BJ (cell line): ENCODE results near the gene TMSB10. TPM values are rescaled to one million over a fixed set of nuclear protein-coding genes. Genes with fewer than 3 reads are reported as not detected.
A peak's percentile ranks its signal among the peaks of the same experiment; 100 is the strongest.
"Not testable (repeated sequence)": the region's sequence is repeated elsewhere in the genome, so short reads cannot be mapped to it uniquely, and the experiment has no call there.

ENCODE experiments used
- CTCF ChIA-PET: fragments of 350-600 bp; formaldehyde crosslinking; extraction: SDS; loops from one replicate; lab custom pipeline; 2021; ENCODE audit warnings: antibody characterized with exemption, inconsistent platforms; lab: Yijun Ruan, JAX
- POLR2A ChIA-PET: fragments of 300-600 bp; sonication (Branson Sonifier 250); formaldehyde crosslinking; extraction: SDS; loops from one replicate; lab custom pipeline; 2021; ENCODE audit warnings: antibody characterized with exemption; lab: Charles Lee
- DNase-seq: peaks from one replicate; pipeline ENCODE4 v3.0.0-alpha.2; 2011; ENCODE audit warnings: low read depth
- H3K27me3 ChIP-seq: 2 replicates; pipeline ENCODE4 v1.6.0; 2011; ENCODE audit warnings: low read length; ENCODE audit not compliant: control insufficient read depth, insufficient read depth
- H3K36me3 ChIP-seq: 2 replicates; pipeline ENCODE4 v1.5.1; 2011; ENCODE audit warnings: low read length; ENCODE audit not compliant: control insufficient read depth, insufficient read depth
- H3K4me3 ChIP-seq: 2 replicates; pipeline ENCODE4 v1.5.1; 2011; ENCODE audit warnings: low read depth, mild to moderate bottlenecking, control low read depth, low read length
- polyA plus RNA-seq: library from polyadenylated mRNA; depleted of rRNA; stranded (reverse); fragments of >200 nt; gene quantifications from 2 replicates; pipeline ENCODE4 v1.2.3, GENCODE V29; 2011
- TF ChIP-seq, protein P1 (sequence below): IDR thresholded peaks from 2 replicates; pipeline ENCODE4 v1.5.1; 2011; ENCODE audit warnings: low read depth, mild to moderate bottlenecking, control low read depth, inconsistent platforms, low read length, moderate library complexity; ENCODE audit not compliant: insufficient read depth

Gene TMSB10
- polyA plus RNA-seq, 1 experiment = 3,073 TPM

- no peak overlapping the region for H3K4me3 ChIP-seq
- ChIA-PET POLR2A (no interaction called here), CTCF (interaction anchor here (1.6 to 1.7 kb wide), 2 partner anchors 204 to 362 kb away, joined by 6 read pairs; no protein-coding TSS in a partner anchor)
- H3K36me3 ChIP-seq = no peaks in the 10 kb centered on the region
- TF ChIP-seq, protein P1, sequence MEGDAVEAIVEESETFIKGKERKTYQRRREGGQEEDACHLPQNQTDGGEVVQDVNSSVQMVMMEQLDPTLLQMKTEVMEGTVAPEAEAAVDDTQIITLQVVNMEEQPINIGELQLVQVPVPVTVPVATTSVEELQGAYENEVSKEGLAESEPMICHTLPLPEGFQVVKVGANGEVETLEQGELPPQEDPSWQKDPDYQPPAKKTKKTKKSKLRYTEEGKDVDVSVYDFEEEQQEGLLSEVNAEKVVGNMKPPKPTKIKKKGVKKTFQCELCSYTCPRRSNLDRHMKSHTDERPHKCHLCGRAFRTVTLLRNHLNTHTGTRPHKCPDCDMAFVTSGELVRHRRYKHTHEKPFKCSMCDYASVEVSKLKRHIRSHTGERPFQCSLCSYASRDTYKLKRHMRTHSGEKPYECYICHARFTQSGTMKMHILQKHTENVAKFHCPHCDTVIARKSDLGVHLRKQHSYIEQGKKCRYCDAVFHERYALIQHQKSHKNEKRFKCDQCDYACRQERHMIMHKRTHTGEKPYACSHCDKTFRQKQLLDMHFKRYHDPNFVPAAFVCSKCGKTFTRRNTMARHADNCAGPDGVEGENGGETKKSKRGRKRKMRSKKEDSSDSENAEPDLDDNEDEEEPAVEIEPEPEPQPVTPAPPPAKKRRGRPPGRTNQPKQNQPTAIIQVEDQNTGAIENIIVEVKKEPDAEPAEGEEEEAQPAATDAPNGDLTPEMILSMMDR = no peak
- H3K27me3 ChIP-seq = no peaks in the 10 kb centered on the region; the same call in 1 of the 2 replicates
- no peak for DNase-seq
These were observed 46.5 kb upstream of the TMSB10 start for GRCh38 chr2:84858937-84859336.

DNA sequence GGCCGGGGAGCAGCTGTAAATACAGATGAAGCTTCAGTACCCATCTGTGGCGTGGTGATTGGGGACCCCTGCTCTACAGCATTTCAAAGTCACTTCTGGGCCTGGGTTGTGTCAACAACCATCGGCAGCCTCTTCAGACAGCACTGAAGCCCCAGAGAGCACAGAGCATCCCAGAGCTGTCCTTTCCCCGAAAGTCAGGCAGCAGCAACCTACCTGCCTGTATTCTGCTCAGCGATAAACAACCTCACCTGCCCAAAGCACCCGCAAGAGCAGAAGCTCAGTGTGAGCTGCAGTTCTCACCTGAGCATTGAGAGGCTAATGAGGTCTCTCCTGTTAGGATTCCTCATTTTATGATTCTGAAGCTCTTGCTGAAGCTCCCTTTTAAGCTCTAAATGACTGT is 43.9 kb upstream of the TMSB10 start:
- ChIA-PET CTCF (interaction anchor here (0.6 to 2.1 kb wide), 3 partner anchors 65 to 396 kb away, joined by 3 to 12 read pairs (median 3); no protein-coding TSS in a partner anchor), POLR2A (no interaction called here)
- TF ChIP-seq, protein P1 = no peak
- no peak overlapping the region for H3K4me3 ChIP-seq
- H3K27me3 ChIP-seq = no peaks in the 10 kb centered on the region
- no peak for DNase-seq
- no peaks in the 10 kb centered on the region for H3K36me3 ChIP-seq

- DNase-seq = no peak
- POLR2A ChIA-PET = no interaction called here
- Histone ChIP-seq H3K27me3 (no peaks in the 10 kb centered on the region), H3K4me3 (no peak overlapping the region), H3K36me3 (no peaks in the 10 kb centered on the region)
- CTCF ChIA-PET = interaction anchor here (1.1 to 2.1 kb wide), 3 partner anchors 10 to 396 kb away, joined by 3 to 12 read pairs (median 3); no protein-coding TSS in a partner anchor
- TF ChIP-seq, protein P1 = no peak
These were observed 43.5 kb upstream of the TMSB10 start for GRCh38 chr2:84862006-84862405.

DNA sequence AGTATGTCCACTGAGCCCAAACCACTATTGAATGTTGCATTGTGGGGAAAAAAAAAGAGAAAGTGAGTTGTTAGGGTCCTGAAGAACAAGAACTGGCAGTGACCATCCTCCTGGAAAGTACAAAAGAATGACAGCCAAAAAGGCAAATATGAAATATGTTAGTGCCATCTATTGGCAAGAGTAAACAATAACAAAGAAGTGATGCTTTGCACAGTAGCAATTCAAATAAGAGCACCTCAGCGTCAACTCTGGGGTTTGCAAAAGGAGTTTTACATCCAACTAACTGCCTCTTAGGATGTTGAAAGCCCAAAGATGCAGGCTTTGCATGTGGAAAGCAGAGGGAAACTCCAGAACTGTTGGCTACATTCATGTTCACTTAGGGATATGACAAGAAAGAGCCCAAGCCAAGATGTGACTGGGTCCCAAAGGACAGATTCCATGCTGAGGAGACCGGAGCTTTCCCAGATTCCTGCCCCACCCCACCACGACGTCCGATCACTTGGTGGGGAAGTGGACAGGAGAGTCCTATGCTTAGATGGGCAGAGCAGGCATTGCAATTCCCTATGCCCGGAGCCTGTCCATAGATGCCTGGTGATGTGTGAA is 40.2 kb upstream of the TMSB10 start:
- no peak for DNase-seq
- Histone ChIP-seq H3K4me3 (no peak overlapping the region), H3K27me3 (no peaks in the 10 kb centered on the region), H3K36me3 (no peaks in the 10 kb centered on the region)
- ChIA-PET POLR2A (no interaction called here), CTCF (interaction anchor here (0.9 to 1.4 kb wide), 6 partner anchors 15 to 372 kb away, joined by 3 to 4 read pairs (median 3); no protein-coding TSS in a partner anchor)
- TF ChIP-seq, protein P1 = peak; percentile 23; the same call in 1 of the 2 replicates

DNA sequence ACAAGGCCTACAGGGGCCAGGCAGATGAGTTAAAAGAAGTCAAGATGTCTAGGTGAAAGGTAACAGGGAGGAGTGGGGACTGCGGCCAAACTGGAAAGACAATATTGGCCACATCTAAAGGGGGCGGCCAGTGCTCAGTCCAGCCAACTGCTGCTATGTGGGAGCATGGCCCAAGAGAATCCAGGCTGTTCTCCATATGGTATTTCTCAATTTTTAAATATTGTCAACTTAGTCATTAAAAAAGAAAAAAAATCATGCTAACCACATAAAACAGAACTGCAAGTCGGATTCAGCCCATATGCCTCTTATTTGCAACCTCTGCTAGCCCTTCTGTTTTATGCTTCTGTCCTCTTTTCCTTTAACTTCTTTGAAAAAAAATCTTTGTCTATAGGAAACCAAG is 39.3 kb upstream of the TMSB10 start:
- Histone ChIP-seq H3K36me3 (no peaks in the 10 kb centered on the region), H3K4me3 (no peak overlapping the region), H3K27me3 (no peaks in the 10 kb centered on the region)
- CTCF ChIA-PET = interaction anchor here (0.9 to 1.4 kb wide), 2 partner anchors 59 to 125 kb away, joined by 3 to 4 read pairs; no protein-coding TSS in a partner anchor
- TF ChIP-seq, protein P1 = no peak
- POLR2A ChIA-PET = no interaction called here
- no peak for DNase-seq

GRCh38 chr2:84868327-84868726 is 37.1 kb upstream of the TMSB10 start:
- POLR2A ChIA-PET, DNase-seq, CTCF ChIA-PET, H3K4me3 ChIP-seq, H3K27me3 ChIP-seq, H3K36me3 ChIP-seq: not testable (repeated sequence)
